Fibroblast of pulmonary artery (primary cell): ENCODE results near the gene GJA3.

Experiments used
- DNase-seq: peaks from one replicate; pipeline ENCODE4 v3.0.0-alpha.2; 2010; ENCODE audit warnings: low read depth
- H3K4me3 ChIP-seq: replicated peaks from 2 replicates; pipeline ENCODE4 v1.5.1; 2011; ENCODE audit warnings: low read depth, mild to moderate bottlenecking, control low read depth, low read length, moderate library complexity
- CTCF ChIP-seq: IDR thresholded peaks from 2 replicates; pipeline ENCODE4 v1.5.1; 2011; ENCODE audit warnings: mild to moderate bottlenecking, control low read depth, low read length, inconsistent platforms; ENCODE audit errors: missing control alignments

The GJA3 gene

DNA sequence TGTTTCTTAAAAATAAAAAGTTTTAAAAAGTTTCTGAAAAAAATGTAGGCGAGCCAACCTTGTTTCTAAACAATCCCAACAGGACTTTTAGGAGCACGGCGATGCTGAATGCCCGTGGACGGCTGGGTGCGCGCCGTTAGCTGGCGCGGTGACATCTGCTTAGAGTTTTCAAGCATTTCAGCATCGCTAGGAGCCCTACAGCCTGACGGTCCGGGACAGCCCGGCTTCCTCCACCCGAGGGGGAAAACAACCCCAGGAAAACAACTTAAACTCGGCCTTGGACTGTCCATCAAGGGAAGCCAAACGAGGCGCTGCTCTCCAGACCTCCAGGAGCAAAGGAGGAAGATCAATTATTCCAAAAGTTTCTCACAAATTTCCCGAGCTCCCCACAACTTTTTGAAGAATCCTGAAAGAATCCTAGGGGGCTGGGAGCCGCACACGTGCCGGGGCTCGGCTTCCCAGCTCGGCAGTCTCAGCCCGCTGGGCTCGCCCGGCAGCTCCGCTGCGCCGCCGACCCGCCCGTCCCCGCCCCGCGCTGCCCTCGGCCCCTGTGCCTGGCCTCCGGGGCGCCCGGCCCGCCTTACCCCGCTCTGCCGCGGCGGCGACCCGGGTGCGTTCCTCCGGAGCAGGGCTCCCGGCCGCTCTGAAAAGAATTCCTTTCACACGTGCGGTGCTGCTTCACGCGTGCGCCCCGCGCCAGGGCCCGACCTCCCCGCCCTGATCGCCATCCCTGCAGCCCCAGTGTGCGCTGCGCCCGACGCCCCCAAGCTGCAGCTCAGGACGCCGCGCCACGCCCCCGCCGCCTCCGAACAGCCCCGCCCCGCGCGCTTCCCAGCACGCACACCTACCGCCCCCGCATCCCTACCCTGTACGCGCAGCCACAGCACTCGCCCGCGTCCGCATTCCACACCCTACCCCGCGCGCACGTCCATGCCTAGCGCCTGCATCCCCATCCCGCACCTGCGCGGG, at the start of gene GJA3:
Gene GJA3, minus strand, starts transcription at position 747 of the 969 bp plus-strand sequence. CDS start 17,764 bp downstream, outside the sequence.
- peak within 1 kb of the TSS; percentile 43 for H3K4me3 ChIP-seq
- no peak for TF ChIP-seq CTCF
- DNase-seq, result peak; percentile 19

GRCh38 chr13:20209948-20210347, 49.1 kb upstream of the GJA3 start:
- no peak overlapping the region for H3K4me3 ChIP-seq
- TF ChIP-seq CTCF, result no peak
- no peak for DNase-seq

DNA sequence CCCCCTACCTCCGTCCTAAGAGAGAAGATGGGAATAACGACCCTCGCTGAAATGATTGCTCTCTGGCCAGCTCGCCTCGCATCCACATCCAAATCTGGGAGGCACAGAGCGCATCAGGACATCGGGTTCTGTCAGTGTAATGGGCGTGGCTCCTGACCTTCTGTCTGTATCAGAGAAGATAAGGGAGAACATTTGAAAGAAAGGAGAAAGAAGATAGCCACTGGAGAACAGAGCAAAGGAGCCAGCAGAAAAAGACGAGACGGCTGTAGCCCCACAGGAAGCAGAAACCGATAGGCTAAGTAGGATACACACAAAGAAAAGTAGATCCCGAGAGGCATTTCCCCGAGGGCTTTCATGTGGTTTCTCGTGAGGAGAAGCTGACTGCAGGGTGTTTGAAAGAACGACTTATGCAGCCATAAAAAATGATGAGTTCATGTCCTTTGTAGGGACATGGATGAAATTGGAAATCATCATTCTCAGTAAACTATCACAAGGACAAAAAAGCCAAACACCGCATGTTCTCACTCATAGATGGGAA, 45.9 kb upstream of the GJA3 start:
- no peak for DNase-seq
- H3K4me3 ChIP-seq, result no peak overlapping the region
- no peak for TF ChIP-seq CTCF

DNA sequence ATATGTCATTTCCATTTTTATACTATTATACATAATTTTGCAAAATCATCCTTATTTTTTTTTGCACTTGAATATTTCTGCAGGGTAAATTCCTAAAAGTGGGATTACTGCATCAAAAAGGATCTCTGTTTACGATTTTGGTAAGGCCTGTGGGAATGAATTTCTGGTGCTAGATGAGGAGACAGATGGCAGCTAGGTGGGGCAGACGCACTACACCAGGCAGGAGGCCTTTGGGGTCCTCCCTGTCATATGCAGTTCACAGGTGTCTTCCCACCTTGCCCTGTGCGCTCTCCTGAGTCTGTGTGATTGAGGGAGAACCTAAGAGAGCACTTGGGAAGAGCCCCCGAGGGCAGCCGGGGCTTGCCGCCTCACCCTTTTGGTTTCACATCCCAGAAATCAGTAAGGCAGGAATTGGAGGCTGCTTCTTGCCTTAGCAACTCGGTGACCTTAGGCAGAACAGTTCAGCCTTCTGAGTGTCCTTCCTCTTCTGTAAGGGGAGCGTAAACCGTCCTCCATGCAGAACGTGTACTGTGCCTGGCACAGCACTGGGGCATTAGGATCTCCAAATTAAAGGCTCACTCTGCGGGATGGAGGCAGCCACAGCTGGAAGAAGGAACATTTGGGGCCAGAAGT, 45.3 kb upstream of the GJA3 start:
- no peak overlapping the region for H3K4me3 ChIP-seq
- no peak for TF ChIP-seq CTCF

GRCh38 chr13:20198781-20199180, 37.9 kb upstream of the GJA3 start:
- no peak for DNase-seq
- TF ChIP-seq CTCF, result no peak
- no peak overlapping the region for H3K4me3 ChIP-seq

More for the DNA sequence above, 45.3 kb upstream of the GJA3 start:
- DNase-seq, result no peak

GRCh38 chr13:20197361-20197834, 36.5 kb upstream of the GJA3 start:
- no peak overlapping the region for H3K4me3 ChIP-seq
- peak; percentile 83 for TF ChIP-seq CTCF
- peak; percentile 63 for DNase-seq
